Inflammatory macrophage treated with lipopolysaccharide for 1 hour (primary cell): ENCODE measurements around the gene FAM174C.

Source experiments
- DNase-seq, 2 donors: peaks; one replicate each; pipeline ENCODE4 v3.0.0-alpha.2; 2020 to 2022

The FAM174C gene

DNA sequence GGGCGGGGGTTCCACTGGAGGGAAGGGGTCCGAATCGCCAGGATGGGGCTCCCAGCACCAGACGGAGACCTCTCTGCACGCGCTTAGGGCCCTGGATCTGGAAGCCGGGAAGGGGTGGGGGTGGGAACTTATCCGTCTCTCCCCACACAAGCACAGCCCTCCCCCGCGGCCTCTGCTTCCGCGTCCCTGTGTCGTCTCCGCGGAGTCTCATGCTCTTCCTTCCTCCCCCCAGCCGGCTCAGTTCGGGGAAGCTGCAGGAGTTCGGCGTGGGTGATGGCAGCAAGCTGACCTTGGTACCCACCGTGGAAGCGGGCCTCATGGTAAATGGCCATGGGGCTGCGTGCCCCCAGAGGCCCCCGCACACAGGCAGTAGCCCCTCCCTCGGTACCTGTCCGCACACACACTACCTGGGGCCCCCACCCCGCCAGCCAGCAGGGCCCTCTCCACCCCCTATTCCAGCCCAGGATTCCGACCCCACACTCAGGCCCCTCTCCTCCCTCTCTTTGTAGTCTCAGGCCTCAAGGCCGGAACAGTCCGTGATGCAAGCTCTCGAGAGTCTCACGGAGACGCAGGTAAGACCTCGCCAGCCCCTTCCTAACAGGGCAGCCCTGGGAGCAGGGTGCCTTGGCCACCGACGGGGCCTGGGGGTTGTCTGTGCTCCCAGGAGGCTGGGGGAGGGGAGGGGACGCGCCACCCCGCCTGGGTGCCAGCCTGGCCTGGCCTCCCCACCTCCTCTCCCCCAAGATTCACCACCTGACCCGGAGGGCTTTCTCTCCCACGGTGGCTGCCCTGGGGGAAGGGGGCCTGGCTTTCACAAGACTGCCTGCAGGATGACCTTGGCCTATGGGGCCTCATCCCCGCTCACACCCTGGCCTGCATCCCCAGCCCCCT is 23.8 kb upstream of the FAM174C start:
- peak; percentile 92 to 95 for DNase-seq

DNA sequence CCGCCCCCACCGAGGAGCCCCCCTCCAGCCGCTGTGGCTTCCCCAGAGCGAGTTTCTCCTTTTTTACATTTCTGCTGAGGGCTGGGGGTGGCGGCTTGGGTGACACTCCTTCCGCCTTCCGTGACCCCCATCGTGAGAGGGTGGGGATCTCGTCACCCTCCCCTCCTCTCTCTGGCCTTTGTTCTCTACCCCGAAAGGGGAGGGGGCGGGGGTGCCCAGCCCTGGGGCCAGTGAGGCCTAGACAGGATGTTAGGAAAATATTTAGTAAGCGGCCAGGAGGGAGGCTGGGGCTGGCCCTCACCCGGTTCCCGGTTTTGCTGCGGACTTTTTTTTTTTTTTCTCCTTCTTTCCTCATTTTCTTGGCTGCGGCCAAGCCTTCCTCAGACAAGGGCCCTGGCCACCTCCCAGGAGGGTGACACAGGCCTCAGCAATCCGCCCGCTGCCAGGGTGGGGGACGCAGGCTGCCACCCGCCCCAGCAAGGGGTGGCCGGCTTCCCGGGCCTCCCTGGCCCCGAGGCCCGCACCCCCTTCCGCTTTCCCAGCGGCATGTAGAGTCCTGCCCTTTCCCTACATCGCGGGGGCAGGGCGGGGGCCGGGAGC is 23.0 kb upstream of the FAM174C start:
- peak; percentile 90 to 94 for DNase-seq

DNA sequence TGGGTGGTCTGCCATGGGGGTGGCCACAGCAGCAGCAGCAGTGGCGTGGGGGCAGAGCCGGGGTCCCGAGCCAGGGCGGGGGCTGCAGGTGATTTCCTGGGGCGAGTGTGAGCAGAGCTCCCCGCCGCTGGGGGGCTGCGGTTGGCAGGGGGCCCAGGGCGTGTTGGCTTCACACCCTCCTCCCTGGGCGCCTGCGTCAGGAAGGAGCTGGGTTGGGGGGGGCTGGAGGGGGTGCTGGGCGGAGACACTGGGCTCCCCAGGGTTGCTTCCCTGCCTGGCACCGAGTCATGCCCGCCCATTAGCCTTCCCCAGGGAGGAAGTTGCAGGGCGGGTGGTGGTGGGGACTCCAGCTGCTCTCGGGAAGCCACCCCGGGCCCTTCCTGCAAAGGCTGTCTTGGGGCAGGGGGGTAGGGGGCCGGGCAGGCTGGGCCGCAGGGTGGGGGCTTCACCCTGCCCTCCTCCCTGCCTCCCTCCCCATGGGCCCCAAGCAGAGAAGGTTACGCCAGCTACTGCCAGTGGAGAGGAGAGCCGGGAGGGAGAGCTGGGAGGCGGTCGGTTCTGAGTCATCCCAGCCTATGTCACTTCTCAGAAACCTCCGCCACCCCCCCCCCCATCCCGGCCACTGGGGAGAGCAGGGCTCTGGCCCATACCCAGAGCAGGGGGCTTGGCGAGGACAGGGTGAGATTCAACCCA is 22.4 kb upstream of the FAM174C start:
- peak; percentile 93 to 94 for DNase-seq

DNA sequence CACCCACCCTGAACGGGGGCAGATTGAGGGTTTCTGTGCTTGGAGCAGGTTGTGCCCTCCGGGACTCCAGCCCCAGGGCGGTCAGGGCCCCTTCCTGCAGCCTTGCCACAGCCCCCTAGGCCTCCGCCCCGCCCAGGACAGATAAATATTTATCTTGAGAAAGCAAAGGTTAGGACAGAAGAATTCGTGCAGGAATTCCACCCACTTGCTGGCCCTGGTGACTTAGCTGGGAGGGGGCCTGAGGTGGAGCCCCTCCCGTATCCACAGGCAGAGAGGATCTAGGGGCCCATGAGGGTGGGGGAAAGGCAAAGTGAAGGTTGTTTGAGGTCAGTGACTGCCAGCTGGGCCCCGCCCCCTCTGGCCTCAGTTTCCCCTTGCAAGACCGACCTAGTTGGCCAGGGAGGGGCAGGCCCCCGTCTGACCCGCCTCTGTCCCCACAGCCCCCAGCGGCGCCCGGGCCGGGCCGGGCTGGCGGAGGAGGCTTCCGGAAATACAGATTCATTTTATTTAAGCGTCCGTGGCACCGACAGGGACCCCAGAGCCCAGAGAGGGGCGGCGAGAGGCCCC is 21.7 kb upstream of the FAM174C start:
- no peak for DNase-seq

DNA sequence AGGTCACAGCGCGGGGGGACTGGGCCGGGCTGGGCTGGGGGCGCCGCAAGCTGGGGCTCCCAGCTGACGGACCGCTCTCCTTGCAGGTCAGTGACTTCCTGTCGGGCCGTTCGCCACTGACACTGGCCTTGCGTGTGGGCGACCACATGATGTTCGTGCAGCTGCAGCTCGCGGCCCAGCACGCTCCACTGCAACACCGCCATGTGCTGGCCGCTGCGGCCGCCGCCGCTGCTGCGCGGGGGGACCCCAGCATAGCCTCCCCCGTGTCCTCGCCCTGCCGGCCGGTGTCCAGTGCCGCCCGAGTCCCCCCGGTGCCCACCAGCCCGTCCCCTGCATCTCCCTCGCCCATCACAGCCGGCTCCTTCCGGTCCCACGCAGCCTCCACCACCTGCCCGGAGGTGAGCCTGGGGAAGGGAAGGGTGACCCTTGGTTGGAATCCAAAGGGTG is 21.2 kb upstream of the FAM174C start:
- DNase-seq: no peak

DNA sequence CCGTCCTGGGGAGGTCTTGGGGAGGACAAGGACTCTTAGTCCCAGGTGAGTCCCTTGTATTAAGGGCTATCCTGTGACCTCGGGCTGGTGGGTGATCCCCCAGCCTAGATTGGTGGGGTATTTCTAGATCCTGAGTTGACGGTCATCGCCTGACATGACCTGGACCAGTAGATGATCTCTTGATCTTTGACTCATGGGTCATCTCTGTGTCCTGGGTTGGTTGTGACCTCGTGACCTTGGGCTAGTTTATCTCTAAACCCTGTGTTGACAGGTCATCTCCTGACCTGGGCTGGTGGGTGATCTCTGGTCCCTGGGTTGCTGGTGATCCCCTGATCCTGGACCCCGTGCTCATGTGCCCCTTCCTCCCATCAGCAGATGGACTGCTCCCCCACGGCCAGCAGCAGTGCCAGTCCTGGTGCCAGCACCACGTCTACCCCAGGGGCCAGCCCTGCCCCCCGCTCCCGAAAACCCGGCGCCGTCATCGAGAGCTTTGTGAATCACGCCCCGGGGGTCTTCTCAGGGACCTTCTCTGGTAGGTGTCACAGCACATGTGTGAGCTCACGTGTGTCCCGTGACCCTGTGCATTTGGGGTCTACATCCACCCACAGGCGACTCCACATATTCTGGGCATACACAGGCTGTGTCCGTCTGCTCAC is 20.7 kb upstream of the FAM174C start:
- DNase-seq: no peak

DNA sequence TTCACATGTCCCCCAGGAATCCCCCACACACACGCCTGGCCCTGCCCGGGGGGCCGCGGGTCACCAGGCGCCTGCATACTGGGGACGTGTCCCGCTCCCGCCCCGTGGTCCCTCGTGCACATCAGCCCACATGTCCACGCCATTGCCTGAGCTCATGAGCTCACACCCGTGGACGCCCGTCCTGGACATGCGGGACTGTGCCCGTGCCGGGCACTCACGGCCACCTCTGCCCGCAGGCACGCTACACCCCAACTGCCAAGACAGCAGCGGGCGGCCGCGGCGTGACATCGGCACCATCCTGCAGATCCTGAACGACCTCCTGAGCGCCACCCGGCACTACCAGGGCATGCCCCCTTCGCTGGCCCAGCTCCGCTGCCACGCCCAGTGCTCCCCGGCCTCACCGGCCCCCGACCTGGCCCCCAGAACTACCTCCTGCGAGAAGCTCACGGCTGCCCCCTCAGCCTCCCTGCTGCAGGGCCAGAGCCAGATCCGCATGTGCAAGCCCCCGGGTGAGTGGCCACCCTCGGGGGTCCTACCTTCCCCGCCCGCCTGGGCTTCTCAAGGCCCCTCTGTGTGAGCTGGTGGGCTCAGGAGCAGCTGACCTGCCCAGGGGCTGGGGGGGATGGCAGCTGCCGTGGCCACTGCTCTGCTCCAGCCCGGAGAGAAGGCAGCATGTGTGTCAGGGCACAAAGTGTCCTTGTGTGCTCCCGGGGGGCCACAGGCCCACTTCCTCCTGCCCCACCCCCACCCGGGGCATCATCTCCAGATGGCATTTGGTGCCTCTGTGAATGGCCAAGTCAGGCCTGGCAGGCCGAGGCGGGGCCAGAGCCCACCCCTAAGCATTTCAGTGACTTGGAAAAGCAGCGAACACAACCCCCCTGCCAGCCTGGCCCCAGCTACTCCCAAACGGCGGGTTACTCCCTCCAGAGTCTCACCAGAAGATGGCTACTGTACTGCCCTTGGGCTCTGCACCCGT is 19.9 kb upstream of the FAM174C start:
- no peak for DNase-seq

DNA sequence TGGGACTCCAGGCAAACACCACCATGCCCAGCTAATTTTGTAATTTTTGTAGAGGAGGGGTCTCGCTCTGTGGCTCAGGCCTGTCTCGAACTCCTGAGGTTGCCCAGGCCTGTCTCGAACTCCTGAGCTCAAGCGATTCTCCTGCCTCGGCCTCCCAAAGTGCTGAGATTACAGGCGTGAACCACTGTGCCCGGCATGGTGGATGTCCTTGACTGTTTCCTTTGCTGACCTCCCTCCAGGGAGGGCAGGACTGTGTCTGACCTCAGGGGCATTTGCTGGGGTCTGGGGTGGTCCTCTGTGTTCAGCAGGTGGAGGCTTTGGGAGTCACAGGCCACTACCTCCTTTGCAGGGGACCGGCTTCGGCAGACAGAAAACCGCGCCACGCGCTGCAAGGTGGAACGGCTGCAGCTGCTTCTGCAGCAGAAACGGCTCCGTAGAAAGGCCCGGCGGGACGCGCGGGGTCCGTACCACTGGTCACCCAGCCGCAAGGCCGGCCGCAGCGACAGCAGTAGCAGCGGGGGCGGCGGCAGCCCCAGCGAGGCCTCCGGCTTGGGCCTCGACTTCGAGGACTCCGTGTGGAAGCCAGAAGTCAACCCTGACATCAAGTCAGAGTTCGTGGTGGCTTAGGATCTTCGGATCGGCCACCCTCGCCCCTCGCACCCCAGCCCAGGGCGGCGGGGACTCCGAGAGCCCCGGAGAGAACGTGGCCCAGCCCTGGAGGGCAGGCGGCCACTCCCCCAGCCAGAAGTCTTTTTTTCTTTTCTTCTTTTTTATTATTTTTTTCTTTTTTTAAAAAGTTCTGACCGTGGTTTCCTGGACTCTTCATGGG is 18.5 kb upstream of the FAM174C start:
- DNase-seq: no peak

DNA sequence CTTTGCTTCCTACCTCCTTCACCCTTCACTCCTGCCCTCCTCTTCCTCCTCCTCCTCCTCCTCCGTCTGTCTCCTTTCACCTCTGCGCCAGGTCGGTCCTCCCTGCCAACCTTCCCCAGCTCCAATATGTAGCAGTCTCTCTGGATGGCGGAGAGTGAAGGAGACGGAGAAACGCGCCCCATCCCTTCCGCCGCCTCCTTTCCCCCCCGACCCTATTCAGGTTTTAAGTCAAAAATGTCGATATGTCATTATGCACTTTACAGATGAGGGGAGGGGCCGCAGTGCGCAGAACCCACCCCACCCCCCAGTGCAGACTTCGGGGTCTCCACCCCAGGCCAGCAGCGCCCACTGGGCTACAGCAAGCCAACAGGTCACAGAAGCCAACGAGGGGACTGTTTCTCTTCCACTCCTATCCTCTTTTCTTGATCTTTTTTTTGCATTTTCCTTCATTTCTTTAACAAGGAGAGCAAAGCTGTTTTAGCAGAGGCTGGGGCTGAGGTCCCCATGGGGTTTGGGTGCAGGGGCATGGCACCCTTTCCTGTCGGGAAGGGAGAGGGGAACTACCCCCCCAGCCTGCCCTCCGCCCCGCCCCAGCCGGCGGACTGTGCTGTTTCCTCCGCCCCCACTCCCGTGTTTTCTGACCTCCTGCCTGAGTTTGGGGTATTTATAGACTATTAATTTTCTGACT is 17.7 kb upstream of the FAM174C start:
- DNase-seq: no peak

DNA sequence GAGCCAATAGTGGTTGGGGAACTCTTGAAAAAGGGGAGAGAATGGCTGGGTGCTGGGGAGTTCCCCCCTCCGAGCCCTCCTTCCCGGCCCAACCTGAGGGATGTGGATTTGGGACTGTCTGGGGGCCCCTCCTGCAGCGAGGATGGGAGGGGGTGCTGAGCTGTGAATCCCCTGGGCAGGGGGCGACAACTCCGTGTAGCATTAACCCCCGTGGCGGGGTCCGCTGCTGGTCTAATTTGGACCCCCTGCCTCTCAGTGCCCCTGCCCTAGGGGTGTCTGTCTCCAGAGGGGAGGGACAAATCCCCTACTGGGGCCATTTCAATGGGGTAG is 17.2 kb upstream of the FAM174C start:
- no peak for DNase-seq

DNA sequence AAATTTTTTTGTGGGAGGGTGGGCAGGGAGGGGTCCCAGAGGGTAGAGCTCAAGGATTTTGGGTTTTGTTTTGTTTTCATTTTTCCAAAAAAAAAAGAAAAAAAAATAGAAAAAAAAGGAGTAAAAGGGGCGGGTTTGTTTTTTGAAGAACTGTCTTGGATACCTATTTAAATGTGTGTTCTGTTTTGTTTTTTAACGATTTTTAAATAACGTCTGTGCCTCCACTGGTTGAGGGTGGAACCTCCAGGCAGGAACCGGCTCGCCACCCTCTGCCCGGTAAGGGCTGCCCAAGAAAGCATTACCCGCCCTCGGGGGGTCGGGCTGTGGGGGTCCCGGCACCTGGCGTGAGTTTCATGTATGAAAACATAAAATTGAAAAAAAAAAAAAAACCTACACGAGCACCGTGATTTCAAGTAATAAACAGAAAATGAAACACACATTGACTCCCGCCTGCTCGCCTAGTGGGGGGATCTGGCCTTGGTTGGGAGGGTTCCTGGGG is 16.6 kb upstream of the FAM174C start:
- DNase-seq: no peak

DNA sequence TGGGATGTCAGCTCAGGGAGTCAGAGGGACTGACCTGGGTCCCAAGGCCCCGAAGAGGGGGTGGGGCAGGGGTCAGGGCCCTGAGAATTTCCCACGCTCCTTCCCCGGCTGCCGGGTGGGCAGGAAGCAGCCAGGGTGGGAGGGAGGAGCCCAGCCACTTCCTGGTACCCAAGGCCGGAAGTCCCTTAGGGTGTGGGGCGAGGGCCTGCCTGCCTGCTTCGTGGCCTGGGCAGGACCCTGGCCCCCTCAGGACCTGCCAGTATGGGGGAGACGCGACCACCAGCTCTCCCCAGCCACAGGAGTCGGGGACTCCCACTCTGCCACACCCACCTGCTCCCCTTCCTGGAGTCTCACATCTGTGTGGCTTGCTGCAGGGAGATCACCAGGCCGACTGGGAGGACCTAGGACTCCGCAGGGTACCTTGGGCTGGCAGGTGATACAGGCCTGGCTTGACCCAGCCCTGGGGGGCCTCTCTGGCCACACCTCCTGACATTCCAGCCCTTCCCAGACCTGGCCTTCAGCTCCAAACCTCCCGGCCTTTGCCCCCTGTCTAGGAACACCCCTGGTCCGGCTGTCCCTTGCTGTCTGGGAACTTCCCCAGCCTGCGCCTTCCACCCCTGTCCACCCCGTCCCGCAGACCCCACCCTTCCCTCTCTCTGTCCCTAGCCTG is 16.0 kb upstream of the FAM174C start:
- peak in 1 of 2 donors; percentile 43 for DNase-seq

DNA sequence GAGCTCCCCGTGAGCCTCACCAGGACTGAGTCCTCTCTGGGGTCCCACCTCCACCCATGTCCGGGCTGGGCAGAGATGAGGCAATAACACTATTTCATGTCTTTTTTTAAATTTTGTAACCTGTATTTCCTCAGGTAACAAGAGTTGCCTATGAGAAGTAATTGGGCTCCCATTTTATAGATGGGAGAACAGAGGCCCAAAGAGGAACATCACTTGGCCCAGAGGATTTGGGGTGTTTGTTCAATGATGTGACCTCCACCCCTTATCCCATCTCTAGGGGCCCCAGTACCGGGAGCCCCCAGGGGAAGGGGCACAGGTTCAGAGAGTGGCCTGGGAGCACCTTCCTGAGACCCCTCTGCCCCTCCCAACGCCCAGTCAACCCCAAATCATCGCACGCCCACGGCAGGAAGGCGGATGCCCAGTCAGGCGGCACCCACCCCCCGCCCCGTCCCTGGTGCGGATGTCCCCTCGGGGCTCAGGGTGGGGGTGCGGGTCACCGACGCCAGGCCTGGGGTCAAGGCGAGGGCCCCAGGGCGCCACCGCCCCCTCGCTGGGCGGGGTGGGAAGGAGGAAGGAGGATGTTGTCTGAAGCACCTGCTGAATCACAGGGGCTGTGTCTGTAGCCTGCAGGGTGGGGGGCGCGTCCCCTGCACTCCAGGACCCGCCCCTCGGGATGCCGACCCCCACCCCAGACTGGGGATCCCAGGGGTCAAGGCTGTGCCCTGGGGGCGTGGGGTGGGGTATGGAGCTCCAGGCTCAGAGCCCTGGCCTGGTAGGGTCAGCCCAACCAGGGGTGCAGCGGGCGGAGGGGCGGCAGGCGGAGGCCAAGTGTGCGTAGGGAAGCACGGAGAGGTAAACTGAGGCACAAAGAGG is 15.2 kb upstream of the FAM174C start:
- DNase-seq: no peak

DNA sequence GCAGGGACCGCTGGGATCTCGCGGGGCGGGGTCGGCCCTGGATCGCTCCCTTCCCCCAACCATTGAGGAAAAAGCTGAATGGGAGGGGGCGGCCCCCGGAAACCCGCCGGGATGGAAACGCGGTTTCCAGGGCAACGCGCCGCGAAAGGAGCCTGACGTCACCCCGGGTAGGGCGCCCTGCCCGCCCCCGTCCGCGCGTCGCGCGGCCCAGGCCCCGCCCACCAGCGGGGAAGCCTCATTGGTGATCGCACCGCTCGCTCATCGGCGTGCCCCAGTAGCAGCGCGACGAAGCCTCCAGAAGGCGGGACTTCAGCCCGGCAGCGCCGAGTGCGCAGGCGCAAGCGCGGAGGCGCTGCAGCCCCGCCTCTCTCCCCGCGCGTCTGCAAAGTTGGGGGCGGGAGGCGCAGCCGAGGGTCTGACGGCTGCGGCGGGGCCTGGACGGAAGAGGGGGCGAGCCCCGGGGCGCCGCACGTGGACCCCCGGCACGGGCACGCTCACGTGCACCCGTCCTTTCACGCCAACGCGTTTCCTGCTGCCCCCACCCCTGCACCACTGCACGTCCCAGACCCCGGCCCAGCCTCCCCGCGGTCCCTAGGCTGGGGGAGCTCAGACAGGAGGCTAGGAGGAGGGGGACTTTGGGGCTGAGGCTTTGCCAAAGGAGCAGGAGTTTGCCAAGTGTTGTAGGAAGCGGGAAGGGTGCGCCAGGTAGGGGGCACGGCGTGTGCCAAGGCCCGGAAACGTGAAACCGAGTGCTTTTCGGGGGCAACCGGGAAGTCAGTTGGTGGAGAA is 14.4 kb upstream of the FAM174C start:
- peak; percentile 95 to 98 for DNase-seq

DNA sequence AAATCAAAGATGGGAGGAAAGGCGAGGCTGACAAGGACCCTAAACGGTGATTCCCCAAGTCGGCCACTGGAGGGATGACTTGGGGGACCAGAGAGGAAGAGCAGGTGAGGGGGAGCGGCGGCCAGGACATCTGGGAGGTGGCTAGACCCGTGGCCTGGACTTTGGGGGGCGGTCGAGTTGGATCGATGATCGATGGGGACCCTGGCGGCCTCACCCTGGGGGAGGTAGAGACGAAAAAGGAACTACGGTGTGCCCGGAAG is 13.9 kb upstream of the FAM174C start:
- no peak for DNase-seq

DNA sequence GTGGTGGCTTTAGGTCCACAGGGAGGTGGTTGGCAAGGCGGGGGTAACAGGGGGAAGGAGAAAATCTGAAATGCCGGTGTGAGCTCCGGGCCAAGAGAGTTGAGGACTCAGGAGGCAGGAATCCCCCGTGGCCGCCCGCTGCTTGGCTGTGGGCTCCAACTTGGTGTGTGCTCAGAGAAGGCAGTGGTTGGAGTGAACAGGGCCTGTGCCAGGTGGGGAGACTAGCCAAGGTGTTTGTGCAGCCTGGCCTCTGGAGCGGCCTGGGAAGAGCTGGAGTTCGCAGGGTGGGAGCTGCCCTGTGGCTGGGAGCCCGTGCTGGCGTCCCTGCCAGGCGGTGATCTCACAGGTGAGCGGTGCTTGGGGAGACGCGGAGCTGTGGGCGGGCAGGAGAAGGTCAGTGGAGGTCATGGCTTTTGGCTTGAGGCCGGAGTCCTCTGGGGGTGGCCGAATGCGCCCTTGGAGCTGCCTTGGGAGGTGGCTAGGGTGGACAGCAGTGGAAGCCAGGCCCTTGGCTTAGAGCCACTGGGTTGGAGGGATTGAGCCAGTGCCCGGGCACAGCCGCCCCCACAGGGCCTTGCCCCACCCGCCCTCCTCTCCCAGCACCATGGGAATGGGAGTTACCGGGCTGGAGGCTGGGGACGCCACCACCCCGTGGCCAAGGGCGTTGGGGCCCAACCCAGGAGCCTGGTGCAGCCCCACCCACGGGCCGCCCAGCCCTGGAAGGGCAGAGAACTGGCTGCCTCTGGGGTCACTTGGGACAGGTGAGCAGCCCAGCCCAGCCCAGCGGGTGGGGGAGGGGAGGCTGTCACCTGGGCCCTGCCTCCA is 13.3 kb upstream of the FAM174C start:
- no peak for DNase-seq

DNA sequence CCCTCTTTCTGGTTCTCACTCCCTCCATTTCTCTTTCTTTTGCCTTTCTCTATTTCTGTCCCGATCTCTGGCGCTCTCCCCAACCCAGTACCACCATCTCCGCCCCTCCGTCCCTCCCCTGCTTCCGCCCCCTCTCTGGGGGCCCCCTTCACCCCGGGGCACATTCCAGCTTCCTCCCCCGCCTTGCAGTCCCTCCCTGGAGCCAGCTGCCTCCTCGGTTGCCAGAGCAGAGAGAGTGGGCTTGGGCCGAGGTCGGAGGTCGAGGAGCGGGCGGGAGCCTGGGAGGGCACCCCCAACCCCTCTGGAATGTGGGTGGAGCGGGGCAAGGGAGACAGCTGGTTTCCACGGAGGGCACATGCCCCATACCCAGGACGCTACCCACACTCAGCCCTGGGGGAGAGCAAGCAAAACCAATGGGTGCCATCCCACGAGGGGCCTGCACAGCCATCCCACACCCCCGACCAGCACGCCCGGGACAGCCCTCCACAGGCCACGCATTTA is 12.7 kb upstream of the FAM174C start:
- DNase-seq: no peak
